DMS53 treated with DMSO at 0.1 percent for 48 hours (cell line): Measurements from ENCODE around the gene MITF.

Source experiments
- DNase-seq: peaks from one replicate; lab custom pipeline; 2025; ENCODE audit not compliant: unreplicated experiment; lab: John Stamatoyannopoulos, UW

The MITF gene

DNA sequence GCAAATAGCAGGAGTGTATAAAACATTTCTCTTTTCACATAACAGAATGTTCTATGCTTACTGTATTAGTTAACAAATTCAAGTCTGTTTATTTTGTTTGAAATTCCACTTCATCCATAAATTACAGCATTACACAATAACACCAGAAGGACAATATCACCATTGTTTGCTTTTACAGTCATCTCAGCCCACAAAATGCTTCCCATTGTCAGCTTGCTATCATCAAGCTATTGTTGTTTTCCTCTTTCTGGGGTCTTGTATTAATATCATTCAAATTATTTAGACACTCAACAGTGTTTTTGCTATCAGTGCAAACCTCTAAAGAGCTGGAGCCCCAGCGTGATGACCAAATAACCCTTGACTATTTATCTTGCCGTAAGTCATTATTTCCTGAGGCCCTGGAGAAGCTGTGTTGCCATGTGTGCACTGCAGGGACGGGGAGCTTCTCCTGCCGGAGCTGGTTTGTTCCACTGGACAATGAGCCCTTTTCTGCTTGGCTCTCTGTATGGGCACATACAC lies 261.4 kb downstream of the MITF start:
- DNase-seq: peak; percentile 12

- DNase-seq: no peak
Observed at GRCh38 chr3:70003119-70003518, 263.9 kb downstream of the MITF start.

DNA sequence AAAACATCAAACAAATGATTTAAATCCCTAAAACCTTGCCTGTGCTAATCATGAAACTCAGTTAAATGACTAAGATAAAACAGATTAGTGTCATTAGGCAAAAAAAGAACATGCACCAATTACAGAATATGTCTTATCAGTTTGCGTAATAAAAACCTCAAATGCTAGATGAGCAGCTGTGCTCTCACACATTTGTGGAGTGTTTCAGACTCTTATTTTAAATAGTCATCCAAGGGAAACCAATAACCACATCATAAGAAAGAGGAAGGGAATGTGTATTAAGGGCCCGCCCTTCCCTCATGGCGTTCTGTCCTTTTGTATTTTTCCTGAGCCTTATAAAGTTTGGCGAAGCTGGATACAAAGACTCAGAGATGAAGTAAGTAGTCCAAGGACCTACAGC lies 266.8 kb downstream of the MITF start:
- DNase-seq: no peak

- DNase-seq: no peak
Observed at GRCh38 chr3:70010346-70010745, 271.1 kb downstream of the MITF start.

DNA sequence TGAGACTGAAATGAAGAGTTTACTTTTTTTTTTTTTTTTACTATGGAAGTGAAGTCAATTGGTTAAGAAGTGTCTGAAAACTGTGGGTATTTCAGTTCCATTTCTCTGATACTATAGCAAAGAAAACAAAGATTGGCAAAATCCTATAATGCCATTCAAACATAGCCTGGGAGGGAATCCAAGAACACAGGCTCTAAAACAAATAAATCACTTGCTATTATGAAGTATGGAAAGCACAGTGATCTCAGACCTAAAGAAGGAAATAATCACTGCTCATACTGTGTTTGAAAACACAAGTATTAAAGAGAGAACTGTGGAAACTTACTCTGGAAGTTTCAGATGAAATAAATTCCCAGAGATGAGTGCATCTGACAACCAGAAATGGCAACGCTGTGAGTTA lies 272.3 kb downstream of the MITF start:
- DNase-seq: no peak
